Epidermal melanocyte (primary cell): ENCODE results near the gene TMEM100.
"Not testable (repeated sequence)": the region's sequence is repeated elsewhere in the genome, so short reads cannot be mapped to it uniquely, and the experiment has no call there.

Experiments used
- DNase-seq: peaks from one replicate; pipeline ENCODE4 v3.0.0; 2011; ENCODE audit warnings: low spot score; ENCODE audit not compliant: insufficient read length

Gene TMEM100

DNA sequence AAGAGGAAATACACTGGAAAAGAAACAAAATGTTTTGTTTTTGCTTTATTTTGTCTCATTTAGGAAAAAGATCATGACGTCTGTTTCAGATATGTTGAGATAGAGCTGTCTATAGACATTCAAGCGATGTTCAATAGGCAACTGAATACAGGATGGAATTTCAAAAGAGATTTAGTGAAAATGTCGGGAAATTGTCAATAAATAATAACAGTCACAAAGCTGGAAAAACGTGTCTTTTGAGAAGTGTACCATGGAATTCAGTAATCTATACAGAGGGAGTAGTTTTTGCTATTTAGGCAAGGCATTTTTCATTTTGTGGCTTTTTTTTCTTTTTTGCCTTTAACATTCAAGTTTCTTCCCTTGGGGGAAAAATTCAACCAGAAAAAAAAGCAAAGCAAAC, 33.0 kb downstream of the TMEM100 start:
- no peak for DNase-seq

- no peak for DNase-seq
These were observed 34.6 kb downstream of the TMEM100 start for GRCh38 chr17:55688057-55688456.

DNA sequence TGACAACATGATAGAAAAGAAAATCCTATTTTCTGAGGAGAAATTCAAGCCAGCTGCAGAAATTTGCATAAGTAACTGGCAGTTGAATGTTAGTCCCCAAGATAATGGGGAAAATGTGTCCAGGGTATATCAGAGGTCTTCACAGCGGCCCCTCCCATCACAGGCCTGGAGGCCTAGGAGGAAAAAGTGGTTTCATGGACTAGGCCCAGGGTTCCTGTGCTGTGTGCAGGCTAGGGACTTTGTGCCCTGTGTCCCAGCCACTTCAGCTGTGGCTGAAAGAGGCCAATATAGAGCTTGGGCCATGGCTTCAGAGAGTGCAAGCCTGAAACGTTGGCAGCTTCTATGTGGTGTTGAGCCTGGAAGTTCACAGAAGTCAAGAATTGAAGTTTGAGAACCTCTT, 35.6 kb downstream of the TMEM100 start:
- DNase-seq = no peak

GRCh38 chr17:55683550-55684315, 38.9 kb downstream of the TMEM100 start:
- no peak for DNase-seq

GRCh38 chr17:55681342-55681700, 41.3 kb downstream of the TMEM100 start:
- DNase-seq = no peak

DNA sequence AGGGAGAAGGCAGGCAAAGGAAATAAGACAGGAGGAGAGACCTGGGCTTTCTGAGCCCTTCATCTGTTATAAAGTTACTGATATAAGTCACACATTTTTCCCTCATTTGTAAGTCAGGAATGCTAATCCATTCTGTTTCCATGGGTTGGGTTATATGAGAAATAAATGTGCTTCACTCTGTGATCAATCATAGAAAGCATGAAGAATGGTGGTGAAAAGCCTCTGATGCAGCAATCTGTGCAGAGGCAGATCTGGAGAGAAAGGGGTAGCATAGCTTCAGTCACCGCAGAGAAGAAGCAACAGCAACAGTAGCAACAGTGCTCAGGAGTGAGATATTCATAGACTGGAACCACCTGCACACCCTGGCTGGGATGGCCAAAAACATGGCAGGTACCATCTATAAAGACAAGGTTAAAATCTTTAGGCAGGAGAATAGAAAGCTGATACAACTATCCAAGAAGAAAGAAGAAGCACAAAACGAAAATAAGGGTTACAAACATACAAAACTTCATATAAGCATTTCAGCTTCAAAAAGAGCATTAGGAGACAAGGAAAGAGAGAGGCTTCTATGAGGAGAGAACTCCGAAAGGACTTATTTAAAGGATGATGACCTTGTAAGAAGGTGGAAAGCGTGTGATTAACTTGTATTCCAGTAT, 41.9 kb downstream of the TMEM100 start:
- no peak for DNase-seq

- no peak for DNase-seq
These were observed 45.2 kb downstream of the TMEM100 start for GRCh38 chr17:55677446-55677845.

DNA sequence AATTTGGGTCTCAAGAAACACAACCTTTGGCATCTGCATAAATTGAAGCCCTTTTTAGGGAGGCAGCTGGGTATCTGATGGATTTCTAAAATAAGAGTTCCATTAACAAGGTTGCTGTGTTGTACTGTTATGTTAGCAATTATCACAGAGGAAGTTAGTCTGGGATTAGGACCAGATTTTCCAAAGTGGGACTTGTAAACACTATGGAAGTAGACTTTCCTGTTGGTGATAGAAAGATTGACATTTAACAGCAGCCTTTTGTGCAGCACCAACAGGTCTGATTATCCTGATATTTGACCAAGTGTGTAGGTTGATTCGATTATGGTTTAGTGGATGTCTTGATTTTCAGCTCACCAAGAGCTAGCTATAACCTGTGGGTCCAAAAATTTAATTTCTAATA, 46.4 kb downstream of the TMEM100 start:
- no peak for DNase-seq

GRCh38 chr17:55673743-55674506, 48.7 kb downstream of the TMEM100 start:
- no peak for DNase-seq

- no peak for DNase-seq
These were observed 49.8 kb downstream of the TMEM100 start for GRCh38 chr17:55672585-55673501.

DNA sequence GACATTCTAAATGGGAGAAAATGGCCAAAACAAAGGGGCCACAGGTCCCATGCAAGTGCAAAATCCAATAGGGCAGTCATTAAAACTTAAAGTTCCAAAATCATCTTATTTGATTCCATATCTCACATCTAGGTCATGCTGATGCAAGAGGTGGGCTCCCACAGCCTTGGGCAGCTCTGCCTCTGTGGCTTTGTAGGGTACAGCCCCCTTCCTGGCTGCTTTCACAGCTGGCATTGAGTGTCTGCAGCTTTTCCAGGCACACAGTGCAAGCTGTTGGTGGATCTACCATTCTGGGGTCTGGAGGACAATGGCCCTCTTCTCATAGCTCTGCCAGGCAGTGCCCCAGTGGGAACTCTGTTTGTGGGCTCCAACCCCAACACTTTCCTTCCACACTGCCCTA, 50.7 kb downstream of the TMEM100 start:
- DNase-seq = not testable (repeated sequence)
